Activated CD4-positive, alpha-beta T cell treated with anti-CD3 and anti-CD28 coated beads, Interleukin-2, amount 50 U/mL, for 4 hours (primary cell): ENCODE results near the gene MFAP3.
A peak's percentile ranks its signal among the peaks of the same experiment; 100 is the strongest.
"Not testable (repeated sequence)": the region's sequence is repeated elsewhere in the genome, so short reads cannot be mapped to it uniquely, and the experiment has no call there.

ENCODE experiments used
- DNase-seq, 2 experiments: peaks; one replicate each; pipeline ENCODE4 v3.0.0-alpha.2; 2020

The MFAP3 gene

GRCh38 chr5:154038707-154039457 is at the start of gene MFAP3, which contains the start of gene FAM114A2:
TSS of gene MFAP3 (plus strand) at chr5:154038967. CDS start at chr5:154049723, 10,756 bp downstream.
TSS of gene FAM114A2 (minus strand) at chr5:154038910. CDS start at chr5:154034953, 3,957 bp downstream.
- peak; percentile 79 to 82 for DNase-seq

GRCh38 chr5:153991168-153991567 is 47.6 kb upstream of the MFAP3 start:
- no peak for DNase-seq

GRCh38 chr5:153998010-153998409 is 40.8 kb upstream of the MFAP3 start:
- DNase-seq = no peak

GRCh38 chr5:153998768-153999167 is 40.0 kb upstream of the MFAP3 start:
- no peak for DNase-seq

- DNase-seq = no peak
Measured at GRCh38 chr5:153999995-154000394, 38.8 kb upstream of the MFAP3 start.

GRCh38 chr5:154000703-154001102 is 38.1 kb upstream of the MFAP3 start:
- DNase-seq = no peak

- no peak for DNase-seq
Measured at GRCh38 chr5:154002093-154002492, 36.7 kb upstream of the MFAP3 start.

GRCh38 chr5:154002511-154003020 is 36.2 kb upstream of the MFAP3 start:
- DNase-seq = no peak

GRCh38 chr5:154005648-154006047 is 33.1 kb upstream of the MFAP3 start:
- no peak for DNase-seq

GRCh38 chr5:154010660-154011059 is 28.1 kb upstream of the MFAP3 start:
- no peak for DNase-seq

- DNase-seq = no peak
Measured at GRCh38 chr5:154015071-154015693, 23.6 kb upstream of the MFAP3 start.

GRCh38 chr5:154018919-154019318 is 19.8 kb upstream of the MFAP3 start:
- DNase-seq = not testable (repeated sequence)

GRCh38 chr5:154025951-154026350 is 12.8 kb upstream of the MFAP3 start:
- no peak for DNase-seq

GRCh38 chr5:154031937-154032489 is 6.8 kb upstream of the MFAP3 start:
- DNase-seq = no peak

- no peak for DNase-seq
Measured at GRCh38 chr5:154034944-154035343, 3.8 kb upstream of the MFAP3 start.

- DNase-seq = peak; percentile 3 to 5
Measured at GRCh38 chr5:154038261-154038706, 483 bp upstream of the MFAP3 start.

- DNase-seq = no peak
Measured at GRCh38 chr5:154039458-154039829, 677 bp downstream of the MFAP3 start.

- no peak for DNase-seq
Measured at GRCh38 chr5:154042766-154043165, 4.0 kb downstream of the MFAP3 start.

GRCh38 chr5:154044099-154044498 is 5.3 kb downstream of the MFAP3 start:
- no peak for DNase-seq

- no peak for DNase-seq
Measured at GRCh38 chr5:154044581-154044980, 5.8 kb downstream of the MFAP3 start.

- DNase-seq = no peak
Measured at GRCh38 chr5:154046486-154046885, 7.7 kb downstream of the MFAP3 start.

- DNase-seq = no peak
Measured at GRCh38 chr5:154047324-154047723, 8.6 kb downstream of the MFAP3 start.

GRCh38 chr5:154049636-154050035 is 10.9 kb downstream of the MFAP3 start:
- no peak for DNase-seq

GRCh38 chr5:154053468-154053867 is 14.7 kb downstream of the MFAP3 start:
- DNase-seq = no peak
